HG03064 (cell line): ENCODE data around the gene TANC1.

ENCODE experiments used
- ATAC-seq: cut with Tn5 transposase; IDR thresholded peaks from one replicate; pipeline ENCODE4 v1.9.1; 2021; ENCODE audit warnings: low read depth; ENCODE audit not compliant: unreplicated experiment

Gene TANC1

DNA sequence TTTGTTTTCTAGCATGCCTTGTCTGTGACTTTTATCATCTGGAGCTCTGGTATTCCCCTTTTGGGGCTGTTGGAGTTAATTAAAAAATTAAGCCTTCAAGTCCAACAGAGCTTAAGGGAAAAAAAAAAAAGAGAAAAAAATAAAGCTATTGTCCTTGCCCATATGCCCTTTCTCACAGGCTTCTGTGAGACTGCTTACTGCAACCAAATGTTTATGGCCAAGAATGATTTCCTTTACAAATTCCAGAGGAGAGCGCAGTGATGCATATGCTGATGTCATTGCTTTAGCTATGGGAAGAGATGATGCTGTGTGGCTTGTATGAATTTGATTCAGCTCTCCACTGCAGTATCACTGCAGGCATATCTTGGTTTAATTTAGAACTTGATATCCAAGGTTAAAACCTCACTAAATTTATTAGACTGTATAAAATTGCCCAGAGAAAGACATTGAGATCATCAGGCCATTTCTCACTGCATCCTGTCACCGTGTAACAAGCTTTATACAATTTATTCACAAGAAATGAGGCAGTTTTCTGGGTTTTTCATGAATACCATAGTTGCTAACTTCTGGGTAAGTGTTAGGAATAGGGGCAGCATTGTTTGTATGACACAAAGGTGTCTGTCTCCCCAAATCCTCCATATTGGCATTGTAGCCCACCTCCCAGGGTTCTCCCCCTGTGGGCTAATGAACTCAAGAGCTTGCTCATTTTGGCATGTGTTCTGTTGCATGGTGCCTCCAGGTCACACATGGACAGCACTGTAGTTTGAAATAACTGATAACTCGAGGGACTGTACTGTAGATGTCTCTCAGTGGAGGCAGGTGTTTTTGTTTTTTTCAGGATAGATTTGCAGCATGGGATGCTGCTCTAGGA is 85.0 kb downstream of the TANC1 start:
- no peak for ATAC-seq

GRCh38 chr2:159054032-159054334 is 85.5 kb downstream of the TANC1 start:
- ATAC-seq = no peak

DNA sequence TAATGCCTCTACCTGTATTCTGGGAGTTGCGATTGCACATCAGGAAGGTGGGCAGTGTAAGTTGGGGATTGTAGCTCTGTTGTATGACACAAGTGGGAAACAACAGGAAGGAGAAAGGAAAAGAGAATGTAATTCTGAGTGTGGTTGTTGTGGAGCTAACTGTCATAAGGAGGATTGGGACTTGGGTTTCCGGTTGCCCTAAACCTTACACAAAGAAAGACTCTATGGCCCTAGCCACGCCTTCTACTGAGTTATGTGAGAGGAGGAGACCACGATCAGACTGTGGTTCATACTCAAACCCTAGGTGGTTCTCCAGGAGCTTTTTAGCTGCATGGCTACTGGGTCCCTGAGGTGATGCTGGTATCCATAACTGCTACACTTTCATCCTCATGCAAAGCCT is 86.5 kb downstream of the TANC1 start:
- ATAC-seq = no peak

GRCh38 chr2:159060518-159060917 is 92.1 kb downstream of the TANC1 start:
- ATAC-seq = no peak

- ATAC-seq = no peak
These were observed 95.2 kb downstream of the TANC1 start for GRCh38 chr2:159063677-159064076.

DNA sequence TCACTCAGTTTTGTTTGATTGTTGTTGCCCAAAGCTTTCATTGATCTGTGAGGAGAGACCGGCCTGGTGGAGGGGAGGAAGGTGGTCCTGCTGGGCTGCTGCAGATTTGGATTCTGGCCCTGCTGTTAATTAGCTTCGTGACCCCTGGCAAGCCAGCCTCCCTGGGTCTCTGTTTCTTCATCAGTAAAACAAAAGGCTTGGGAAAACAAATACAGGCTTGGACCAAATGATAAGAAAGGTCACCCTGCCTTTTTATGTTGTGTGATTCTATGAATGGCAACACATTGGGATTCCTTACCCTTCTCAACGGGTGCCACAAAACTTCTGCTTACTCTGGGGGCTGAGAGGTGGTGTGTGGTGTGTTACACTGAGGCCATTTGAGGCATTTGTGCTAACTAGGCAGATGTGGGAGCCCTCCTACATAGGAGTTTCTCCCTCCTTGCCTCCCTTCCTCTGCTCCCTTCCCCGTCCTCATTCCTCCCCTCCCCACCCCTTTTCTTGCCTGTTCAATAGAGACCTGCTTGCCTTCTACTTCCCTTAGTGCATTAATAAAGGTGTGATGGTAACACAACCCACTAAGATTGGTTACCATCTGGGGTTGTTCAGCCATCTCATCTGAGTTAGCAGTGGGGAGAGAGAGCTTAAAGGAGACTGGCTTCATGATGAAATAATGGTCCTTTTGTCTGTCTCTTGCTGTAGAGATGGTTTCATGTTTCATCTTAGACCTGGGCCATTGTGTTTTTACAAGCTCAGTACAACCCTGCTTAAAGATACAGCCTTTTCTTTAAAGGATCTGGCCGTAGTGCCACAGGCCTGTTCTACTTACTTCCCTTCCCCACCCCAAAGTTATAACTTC is 96.2 kb downstream of the TANC1 start:
- no peak for ATAC-seq

DNA sequence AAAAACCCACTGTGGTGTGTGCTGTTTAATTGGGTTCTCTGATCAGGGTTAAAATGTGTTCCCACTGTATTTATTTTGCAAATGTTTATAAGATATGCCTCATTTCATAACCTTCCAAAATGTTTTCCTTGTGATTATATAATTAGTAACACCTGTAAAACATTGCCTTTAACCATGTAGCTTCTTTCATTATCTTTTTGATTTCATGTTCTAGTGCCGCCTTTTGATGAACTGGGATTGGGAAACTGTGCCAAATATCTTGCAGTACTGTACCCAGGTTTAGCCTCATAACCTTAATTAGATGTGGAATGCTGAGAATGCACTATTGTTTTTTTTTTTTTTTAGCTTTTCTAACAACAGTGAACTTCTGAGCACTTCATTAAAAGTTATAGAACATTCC is 96.9 kb downstream of the TANC1 start:
- ATAC-seq = no peak

GRCh38 chr2:159065891-159066290 is 97.5 kb downstream of the TANC1 start:
- ATAC-seq = no peak

DNA sequence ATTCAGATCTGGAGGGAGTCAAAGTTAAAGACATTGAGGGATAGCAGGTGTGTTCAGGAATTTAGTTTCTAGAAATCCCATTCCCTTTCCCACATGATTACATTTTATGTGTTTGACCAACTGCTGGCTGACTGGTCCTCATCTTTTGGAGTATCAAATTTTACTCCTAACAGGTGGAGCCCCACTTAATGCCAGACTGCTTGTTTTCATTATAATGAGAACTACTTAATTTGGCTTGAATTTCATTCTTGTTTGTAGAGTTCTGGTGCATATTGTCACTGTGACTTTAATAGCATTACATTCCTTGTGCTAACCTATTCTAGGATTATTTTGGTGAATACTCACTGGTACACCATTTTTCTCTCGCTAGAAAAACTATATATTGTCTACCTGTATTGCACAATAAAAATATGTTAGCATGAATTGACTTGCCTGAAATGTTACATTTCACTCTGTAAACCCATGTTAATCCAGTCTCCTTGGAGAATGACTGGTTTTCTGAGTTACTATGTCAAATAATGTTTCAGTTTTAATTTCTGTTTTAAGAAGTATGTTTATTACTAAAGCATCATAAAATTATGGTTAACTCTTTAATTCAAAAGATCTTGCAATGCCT is 98.2 kb downstream of the TANC1 start:
- no peak for ATAC-seq

- ATAC-seq = no peak
These were observed 99.5 kb downstream of the TANC1 start for GRCh38 chr2:159067971-159068370.

DNA sequence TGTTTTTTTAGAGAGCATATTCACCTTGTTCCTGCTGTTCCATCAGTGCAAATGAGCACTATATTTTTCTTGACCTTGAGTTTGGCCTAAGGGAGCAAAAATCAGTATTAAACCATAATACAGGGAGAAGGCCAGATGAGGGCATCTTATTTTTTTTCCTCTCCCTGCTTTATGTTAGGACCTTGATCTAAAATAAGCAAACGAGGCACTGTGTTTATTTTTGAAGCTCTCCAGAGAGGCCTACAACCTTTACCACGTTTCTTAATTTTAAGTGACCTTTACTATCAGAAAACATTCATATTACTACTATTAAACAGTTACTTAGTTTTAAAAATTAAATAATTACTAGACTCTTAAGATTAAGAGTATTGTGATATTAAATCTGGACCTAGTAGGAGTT is 100.8 kb downstream of the TANC1 start:
- ATAC-seq = no peak

- ATAC-seq = no peak
These were observed 101.8 kb downstream of the TANC1 start for GRCh38 chr2:159070235-159070634.

GRCh38 chr2:159071190-159071915 is 102.9 kb downstream of the TANC1 start:
- ATAC-seq = no peak

DNA sequence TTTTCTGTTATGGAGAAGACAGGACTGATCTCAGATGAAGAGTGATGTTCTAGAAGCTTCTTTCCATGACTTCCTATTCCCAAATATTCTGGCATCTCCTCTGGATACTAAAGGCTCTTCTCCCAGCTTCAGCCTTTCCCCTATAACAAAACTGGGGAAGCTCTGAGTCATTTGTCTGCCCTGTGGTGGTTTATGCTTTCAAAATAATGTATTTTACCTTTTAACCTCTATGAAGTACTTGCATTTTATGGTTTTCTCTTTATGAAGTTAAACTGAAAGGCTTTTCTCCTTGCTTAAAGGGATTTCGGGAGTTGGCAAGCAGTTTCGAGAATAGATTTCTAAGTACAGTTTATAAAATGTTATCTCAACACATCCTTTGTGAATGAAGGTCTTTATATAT is 104.4 kb downstream of the TANC1 start:
- no peak for ATAC-seq

GRCh38 chr2:159073256-159073655 is 104.8 kb downstream of the TANC1 start:
- ATAC-seq = no peak

GRCh38 chr2:159074605-159075004 is 106.2 kb downstream of the TANC1 start:
- no peak for ATAC-seq

- ATAC-seq = no peak
These were observed 107.3 kb downstream of the TANC1 start for GRCh38 chr2:159075727-159076126.

- no peak for ATAC-seq
These were observed 107.8 kb downstream of the TANC1 start for GRCh38 chr2:159076241-159076640.

- ATAC-seq = no peak
These were observed 109.4 kb downstream of the TANC1 start for GRCh38 chr2:159077869-159078268.

DNA sequence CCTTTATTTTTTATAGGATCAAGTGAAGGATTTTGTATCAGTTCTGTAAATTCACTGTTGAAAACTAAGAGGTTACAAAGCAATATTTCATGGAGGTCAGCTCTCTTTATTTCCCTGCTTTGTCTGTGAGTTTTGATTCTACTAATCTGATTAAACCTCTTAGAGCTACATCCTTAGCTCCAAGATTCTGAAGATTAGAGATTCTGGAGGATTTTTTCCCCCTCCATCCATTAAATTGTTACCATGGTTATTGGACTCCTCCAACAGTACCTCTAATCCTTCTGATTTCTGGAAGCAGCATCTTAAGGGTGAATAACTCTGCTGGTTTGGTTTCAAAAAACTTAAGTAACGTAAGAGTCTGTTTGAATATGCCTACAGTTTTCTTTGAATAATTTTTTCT is 110.0 kb downstream of the TANC1 start:
- no peak for ATAC-seq

GRCh38 chr2:159080641-159081040 is 112.2 kb downstream of the TANC1 start:
- no peak for ATAC-seq
